Measurements from ENCODE around the gene P2RY14.
A peak's percentile ranks its signal among the peaks of the same experiment; 100 is the strongest.

The P2RY14 gene

DNA sequence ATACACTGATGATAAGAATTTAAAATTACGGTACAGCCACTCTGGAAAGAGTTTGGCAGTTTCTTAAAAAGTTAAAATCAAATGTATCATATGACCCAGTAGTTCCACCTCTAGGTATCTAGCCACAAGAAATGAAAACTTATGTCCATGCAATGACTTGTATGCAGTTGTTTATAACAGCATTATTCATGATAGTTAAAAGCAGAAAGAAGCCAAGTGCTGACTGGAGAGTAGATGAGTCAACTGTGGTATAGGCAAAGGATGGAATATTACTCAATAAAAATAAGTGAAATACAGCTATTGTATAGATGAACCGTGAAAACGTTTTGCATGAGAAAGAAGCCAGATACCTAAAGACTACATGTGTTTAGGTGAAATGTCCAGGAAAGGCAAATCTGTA lies 23.4 kb upstream of the P2RY14 start:
- no peak for DNase-seq (ENCODE audit: low read depth)

DNA sequence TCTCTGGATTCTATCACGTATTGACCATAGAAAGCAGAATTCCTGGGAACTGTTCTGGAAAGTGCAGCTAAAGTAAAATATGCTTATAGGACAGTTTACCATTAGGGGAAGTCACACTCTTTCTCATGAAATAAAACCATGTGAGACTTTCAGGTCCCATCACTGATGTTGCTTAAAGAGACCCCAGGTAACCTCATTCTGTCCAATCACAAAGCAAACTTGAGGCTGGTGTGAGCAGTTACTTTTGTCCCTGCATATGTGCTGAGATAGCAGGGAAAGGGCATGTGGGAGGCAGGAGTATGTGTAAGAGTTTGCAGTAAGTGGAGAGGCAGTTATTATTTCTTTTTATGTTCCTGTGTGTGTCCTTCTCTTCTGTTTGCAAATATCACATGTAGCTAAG lies 22.2 kb upstream of the P2RY14 start:
- DNase-seq (ENCODE audit: low read depth) = no peak

DNA sequence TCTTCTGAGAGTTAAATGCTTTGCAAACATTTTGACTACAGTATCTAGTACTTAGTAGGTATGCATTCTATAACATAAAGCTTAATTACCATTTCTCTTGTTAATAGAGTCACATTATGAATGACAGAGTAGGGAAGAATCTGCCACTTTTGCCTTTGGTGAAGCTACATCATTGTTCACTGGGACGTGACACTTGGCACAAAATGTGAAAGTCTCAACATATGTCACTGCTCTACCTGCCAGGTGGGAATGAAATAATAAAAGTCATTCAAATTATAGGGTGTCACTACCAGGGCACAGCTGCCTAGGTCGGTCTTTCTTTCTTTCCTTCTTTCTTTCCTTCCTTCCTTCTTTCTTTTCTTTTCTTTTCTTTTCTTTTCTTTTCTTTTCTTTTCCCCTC lies 20.7 kb upstream of the P2RY14 start:
- no peak for DNase-seq (ENCODE audit: low read depth)

DNA sequence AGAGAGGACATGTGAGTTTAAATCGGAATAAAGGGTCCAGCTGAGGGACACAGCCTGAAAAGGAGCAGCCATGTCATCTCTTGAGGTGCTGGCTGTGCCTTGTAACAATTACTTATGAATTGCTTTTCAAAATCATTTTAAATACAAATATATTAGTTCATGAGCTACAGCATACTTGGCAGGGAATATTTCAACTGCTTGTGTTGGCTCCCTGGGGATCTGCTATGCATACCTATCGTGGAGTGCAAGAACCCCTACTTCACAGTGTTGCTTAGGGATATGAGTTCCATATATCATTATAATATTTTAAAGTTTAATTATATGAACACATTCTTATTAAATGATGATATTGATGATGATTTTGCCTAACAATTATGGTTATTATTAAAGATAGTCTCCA lies 19.1 kb upstream of the P2RY14 start:
- DNase-seq (ENCODE audit: low read depth) = no peak

GRCh38 chr3:151296226-151296625 lies 17.9 kb upstream of the P2RY14 start:
- DNase-seq (ENCODE audit: low read depth) = no peak

GRCh38 chr3:151293127-151293526 lies 14.8 kb upstream of the P2RY14 start:
- no peak for DNase-seq (ENCODE audit: low read depth)

- no peak for DNase-seq (ENCODE audit: low read depth)
Measured at GRCh38 chr3:151290673-151291072, 12.3 kb upstream of the P2RY14 start.

DNA sequence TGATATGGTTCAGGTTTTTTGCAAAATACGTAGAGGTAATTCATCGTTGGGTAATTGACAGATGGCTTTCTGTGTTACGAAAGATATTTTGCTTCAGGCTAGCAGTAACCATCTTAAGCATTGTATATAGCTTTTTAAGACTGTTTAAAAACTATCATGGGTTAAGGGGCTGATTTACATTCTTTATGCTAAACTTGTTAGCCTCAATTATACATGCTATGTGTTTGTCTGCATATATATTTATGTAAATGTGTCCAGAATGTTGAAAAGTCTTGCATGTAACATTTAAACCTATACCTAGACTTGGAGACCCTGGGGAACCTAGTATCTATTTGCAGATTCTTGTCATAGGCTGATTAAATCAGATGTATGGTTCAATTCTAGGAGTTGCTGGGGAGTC lies 11.1 kb upstream of the P2RY14 start:
- DNase-seq (ENCODE audit: low read depth) = no peak

DNA sequence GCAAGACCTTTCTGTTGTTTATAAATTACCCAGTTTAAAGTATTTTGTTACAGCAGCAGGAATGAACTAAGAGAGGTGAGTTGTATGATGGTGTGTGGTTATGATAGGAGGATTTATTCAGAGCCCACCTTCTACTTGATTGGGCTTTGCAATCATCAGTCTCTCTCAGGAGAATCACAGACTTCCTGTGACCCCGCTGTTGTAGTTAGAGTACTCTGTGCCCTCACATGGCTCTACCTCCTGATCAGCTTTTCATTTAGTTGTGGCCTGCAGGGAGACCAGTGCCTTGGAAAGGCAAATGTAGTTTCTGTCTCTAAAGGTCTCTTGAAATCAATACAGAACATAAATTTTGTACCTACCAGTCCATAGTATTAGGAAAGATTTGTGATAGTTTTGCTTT lies 7.6 kb upstream of the P2RY14 start:
- no peak for DNase-seq (ENCODE audit: low read depth)

DNA sequence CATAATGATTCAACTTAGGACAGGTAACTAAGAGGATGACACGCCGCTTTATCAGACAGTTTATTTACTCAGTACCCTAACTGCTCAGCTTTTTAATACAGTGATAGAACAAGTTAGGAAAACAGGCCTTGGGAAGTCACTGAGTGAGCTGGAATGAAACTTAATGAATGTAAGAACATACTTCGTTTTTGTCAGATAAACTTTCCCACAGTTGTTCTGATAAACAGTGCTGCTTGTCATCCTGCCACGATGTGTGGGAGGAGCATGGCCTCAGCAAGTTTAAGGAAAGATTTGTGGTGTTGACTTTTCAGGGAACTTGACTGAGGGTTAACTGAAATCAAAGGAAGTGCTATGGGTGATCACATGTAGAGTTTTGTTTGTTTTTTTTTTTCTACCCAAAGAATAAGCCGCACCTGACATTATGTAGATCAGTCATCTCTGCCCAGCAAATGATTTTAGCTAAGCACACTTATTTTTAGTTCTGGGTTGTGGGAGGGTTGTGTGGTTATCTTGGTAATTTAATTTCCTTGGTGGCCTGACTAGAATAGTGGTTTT lies 5.6 kb upstream of the P2RY14 start:
- DNase-seq (ENCODE audit: low read depth) = no peak

DNA sequence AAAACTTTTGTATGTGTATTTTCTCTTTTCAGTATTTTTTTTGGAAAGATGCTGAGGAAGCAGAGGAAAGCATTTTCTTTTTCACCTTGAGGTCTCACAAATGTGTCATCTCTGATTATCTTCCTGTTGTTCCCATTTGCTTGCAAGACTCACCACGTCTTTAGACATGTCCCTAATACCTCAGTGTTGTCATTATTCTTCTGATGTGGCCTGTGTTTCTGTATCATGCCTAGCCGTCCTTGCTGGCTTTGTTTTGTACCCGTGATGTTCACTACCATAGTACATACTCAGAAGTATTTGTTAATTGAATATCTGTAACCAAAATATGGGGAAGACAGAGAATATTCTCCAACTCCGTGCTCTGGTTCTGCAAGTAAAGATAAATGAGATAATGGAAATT lies 5.0 kb upstream of the P2RY14 start:
- DNase-seq (ENCODE audit: low read depth) = no peak

GRCh38 chr3:151282921-151283320 lies 4.6 kb upstream of the P2RY14 start:
- no peak for DNase-seq (ENCODE audit: low read depth)

DNA sequence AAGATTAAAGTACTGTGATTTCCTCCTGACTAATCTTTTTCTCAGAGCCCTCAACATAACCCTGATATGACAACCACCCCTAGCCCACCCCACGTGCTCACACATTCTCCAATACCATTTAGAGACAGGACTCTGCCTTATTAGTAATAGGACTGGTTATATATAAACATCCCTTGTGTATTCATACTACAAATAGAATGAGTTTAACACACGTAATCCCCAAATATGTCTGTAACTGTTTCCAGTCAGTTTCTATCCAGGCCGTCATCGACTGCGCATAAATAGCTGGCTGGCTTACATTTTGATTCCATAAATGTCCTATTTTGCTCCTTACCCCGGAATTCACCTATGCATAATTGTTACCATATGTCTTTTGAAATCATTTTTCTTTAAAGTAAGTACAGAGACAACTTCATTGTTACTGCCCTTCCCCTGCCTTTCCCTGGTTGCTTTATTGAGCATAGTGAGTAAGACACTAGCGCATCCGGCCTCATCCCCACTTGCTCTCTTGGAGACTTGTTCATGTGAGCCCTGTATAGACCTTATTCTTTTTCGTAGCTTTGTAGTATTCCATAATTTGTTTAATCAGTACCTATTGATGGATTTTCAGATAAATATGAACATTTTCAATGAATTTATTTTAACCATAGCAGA lies 3.5 kb upstream of the P2RY14 start:
- no peak for DNase-seq (ENCODE audit: low read depth)

DNA sequence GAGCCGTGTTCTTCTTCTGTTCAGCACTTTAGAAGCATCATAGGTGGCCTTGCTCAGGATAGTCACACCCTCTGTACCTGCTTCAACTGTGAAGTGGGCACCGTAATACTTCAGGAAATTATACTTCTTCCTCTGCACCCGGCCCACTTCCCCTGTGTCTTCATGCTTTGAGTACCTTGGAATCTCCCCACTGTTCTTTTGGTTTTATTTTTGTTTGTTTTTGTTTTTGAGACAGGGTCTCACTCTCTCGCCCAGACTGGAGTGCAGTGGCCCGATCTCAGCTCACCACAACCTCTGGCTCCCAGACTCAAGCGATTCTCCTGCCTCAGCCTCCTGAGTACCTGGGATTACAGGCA lies 1.7 kb downstream of the P2RY14 start:
- no peak for DNase-seq (ENCODE audit: low read depth)

GRCh38 chr3:151276038-151276686 lies 2.2 kb downstream of the P2RY14 start:
- DNase-seq (ENCODE audit: low read depth) = no peak

DNA sequence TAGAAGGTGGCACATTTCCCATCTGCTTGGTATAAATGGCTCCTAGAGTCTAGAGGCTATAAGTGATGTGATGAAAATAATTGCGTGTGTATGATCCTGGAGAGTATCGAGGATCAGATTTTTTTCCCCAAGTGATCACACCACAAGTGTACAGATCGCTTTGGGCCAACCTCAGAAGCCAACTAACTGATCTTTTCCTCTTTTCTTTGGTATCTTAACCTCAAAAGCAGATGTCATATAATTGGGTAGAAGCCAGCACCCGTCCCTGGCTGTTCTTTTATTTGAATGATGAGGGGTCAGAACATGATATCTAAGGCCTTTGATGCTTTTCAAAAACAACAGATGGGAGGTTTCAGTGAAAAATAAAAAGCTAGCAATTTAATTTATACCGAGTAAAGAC lies 3.3 kb downstream of the P2RY14 start:
- DNase-seq (ENCODE audit: low read depth) = no peak

DNA sequence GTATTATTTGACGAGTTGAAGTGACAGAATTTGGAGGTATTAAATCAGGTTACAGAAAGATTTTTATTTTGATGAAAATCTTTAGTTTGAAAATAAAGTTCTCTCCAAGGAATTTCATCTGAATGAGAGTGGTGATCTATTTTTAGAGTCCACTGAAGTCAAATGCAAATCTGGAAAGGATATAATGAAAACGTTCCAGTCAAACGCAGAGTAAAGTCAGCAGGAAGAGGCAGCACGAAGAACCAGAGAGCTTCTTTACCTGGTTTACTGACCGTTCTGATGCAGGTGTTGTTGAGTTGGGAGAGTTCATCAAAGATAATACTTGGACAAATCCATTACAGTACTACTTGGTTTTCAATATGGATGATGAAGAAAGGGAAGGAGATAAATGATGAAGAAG lies 8.7 kb downstream of the P2RY14 start:
- no peak for DNase-seq (ENCODE audit: low read depth)

- peak; percentile 11 for DNase-seq (ENCODE audit: low read depth)
Measured at GRCh38 chr3:151268267-151269235, 9.8 kb downstream of the P2RY14 start.

GRCh38 chr3:151267066-151267465 lies 11.3 kb downstream of the P2RY14 start:
- no peak for DNase-seq (ENCODE audit: low read depth)

DNA sequence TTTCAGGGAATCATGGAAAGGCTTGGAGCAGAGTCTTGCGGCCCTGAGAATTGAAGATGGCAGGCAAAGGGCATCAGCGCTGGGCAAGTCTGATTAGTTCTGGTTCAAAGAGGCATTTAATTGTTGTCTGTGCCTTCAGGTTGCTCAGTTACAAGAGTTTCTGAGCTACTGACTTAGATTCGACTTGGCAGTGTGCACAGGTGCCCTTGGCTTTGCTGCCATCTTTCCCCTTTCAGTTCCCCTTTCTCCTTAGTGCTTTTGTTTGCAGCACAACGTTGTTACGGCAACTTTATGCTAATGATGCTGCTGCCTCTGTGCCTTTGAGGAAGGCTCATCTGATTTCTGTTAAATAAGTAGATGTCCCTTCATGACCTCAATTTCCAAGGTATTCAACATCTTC lies 12.5 kb downstream of the P2RY14 start:
- DNase-seq (ENCODE audit: low read depth) = no peak

GRCh38 chr3:151265166-151265565 lies 13.2 kb downstream of the P2RY14 start:
- no peak for DNase-seq (ENCODE audit: low read depth)

DNA sequence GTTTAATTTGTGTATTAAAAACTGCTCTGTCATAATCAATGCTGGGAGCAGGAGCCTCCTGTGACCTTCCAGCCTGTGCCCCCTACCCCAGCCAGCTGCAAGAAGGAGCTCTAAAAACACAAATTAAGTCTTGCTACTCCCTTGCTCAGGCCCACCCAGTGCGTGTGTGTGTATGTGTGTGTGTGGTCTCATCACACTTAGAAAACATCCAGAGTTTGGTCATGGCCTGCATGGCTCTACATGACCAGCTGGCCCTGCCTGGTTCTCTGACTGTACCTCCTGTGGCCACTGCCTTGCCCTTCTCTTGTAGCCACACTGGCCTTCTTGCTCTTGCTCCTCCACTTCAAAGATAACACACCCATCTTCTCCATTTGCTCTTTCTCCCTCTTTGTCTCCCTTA lies 13.7 kb downstream of the P2RY14 start:
- DNase-seq (ENCODE audit: low read depth) = no peak
